Activated naive CD8-positive, alpha-beta T cell (primary cell): ENCODE results near the gene TSC2.

Source experiments
- H3K27ac Mint-ChIP-seq: one replicate; pipeline ENCODE4 v1.8.0; 2021; ENCODE audit warnings: mixed read lengths
- H3K27me3 Mint-ChIP-seq: one replicate; pipeline ENCODE4 v1.8.0; 2021; ENCODE audit warnings: mixed read lengths
- H3K36me3 Mint-ChIP-seq: one replicate; pipeline ENCODE4 v1.8.0; 2021; ENCODE audit warnings: mixed read lengths
- H3K4me1 Mint-ChIP-seq: one replicate; pipeline ENCODE4 v1.8.0; 2021; ENCODE audit warnings: low read depth, mixed read lengths
- H3K4me3 Mint-ChIP-seq: one replicate; pipeline ENCODE4 v1.8.0; 2021; ENCODE audit warnings: mild to moderate bottlenecking, mixed read lengths
- H3K9me3 Mint-ChIP-seq: one replicate; pipeline ENCODE4 v1.8.0; 2021; ENCODE audit warnings: low read depth, mixed read lengths

TSC2 gene

DNA sequence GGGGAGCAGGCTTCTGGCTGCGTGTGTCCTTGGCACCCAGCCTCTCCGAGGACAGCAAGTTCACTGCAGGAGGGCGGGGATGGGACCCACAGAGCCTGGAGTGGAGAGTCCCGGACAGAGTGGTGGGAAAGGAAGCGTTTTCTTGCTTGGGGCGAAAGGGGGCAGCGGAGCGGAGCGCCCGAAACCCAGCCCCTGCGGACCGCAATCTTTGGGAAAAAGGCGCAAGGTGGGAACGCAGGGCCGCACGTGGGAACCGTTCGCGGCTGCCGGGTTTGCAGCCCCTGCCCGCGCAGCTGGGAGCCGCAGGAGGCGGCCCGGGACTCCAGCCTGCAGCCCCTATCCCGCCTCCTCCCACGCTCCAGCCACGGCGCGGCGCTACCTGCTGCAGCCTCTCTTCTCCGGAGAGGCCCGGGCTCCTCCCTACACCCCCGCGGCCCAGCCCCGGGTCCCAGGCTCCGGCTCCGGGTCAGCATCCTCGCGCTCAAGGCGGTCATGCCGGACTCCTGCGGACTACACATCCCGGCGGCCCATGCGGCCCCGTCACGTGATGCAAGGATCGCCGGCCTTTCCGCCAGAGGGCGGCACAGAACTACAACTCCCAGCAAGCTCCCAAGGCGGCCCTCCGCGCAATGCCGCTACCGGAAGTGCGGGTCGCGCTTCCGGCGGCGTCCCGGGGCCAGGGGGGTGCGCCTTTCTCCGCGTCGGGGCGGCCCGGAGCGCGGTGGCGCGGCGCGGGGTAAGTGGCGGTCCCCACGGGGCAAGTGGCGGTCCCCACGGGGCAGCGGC, at the start of gene TSC2, which contains the start of gene NTHL1:
Gene TSC2, plus strand, starts transcription at position 656 of the 786 bp plus-strand sequence. CDS start 631 bp downstream, outside the sequence.
Gene NTHL1, minus strand, starts transcription at position 505 of the 786 bp plus-strand sequence. Its CDS starts 11 bp downstream, at position 494.
- no peaks in the 10 kb centered on the region for H3K9me3 Mint-ChIP-seq
- H3K4me3 Mint-ChIP-seq = peak within 1 kb of the TSS; percentile 92
- H3K27ac Mint-ChIP-seq = peak within 1 kb of the TSS; percentile 70
- no peaks in the 10 kb centered on the region for H3K36me3 Mint-ChIP-seq
- peaks cover 12% of the 10 kb centered on the region for H3K4me1 Mint-ChIP-seq
- no peaks in the 10 kb centered on the region for H3K27me3 Mint-ChIP-seq

DNA sequence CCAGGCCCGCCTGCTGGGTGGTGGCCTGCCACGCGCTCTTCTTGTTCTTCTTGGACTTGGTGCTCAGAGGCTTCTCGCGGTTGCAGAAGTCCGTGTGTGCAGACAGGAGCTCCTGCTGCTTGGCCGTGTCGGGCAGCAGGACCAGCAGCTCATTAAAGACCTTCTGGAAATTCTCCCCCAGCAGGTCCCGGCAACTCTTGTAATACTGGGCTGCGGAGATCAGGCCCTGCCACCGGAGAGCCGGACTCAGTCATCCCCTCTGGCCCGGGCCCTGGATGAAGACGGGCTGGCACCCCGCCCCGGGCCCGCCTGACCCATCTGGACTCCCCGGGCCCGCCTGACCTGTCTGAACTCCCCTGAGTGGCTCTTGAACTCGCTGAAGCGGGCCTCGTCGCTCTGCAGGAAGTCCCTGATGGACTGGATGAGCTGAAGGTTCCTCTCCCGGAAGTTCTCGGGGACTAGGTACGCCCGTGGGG, 49.4 kb upstream of the TSC2 start:
- Mint-ChIP-seq H3K4me3 (no peak overlapping the region), H3K27ac (no peak overlapping the region)

DNA sequence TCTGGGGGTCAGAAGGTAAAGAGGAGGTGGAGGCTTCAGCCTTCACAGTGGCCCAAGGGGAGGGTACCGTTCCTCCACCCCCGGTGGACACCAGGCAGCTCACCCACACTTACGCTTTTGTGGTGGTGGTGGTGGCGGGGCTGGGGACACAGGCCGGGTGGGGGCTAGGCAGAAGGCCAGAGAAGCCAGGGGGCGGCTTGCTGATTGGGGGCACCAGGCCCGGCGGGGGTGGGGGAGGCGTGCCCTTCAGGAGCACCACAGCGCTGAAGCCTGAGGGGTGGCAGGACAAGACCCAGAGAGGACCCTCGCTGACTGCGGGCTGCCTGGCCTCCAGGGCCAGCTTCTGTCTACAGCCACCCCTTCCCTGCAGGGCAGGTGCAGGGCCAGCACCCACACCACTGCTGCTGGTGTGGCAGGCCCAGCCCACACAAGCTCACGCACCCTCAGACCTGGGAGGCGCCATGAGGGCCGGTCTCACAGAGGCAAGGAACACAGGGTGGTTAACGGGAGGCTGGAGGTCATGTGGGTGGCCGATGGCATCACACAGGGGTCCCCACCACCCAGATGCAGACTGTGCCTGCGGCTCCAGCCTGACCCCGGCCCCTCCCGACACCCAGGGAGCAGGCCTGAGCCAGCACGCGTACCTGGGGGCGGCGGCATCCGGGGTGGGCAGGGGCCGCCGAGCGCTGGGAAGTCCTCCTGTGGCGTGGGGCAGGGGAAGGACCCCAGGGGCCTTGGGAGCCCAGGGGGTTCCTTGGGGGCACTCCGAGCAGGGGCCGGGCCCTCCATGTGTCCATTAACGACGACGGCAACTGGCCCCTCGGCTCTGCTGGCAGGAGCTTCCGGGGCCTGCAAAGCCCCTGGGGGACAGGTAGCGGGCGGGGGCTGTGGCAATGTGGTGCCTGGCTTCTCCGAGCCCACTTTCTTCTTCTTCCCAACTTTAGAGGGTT, 48.7 kb upstream of the TSC2 start:
- H3K9me3 Mint-ChIP-seq = no peaks in the 10 kb centered on the region
- H3K27me3 Mint-ChIP-seq = no peaks in the 10 kb centered on the region
- no peak overlapping the region for H3K27ac Mint-ChIP-seq
- H3K4me1 Mint-ChIP-seq = peaks cover 4% of the 10 kb centered on the region
- no peak overlapping the region for H3K4me3 Mint-ChIP-seq
- peaks cover 4% of the 10 kb centered on the region for H3K36me3 Mint-ChIP-seq

More for the DNA sequence above, 49.4 kb upstream of the TSC2 start:
- Mint-ChIP-seq H3K27me3 (no peaks in the 10 kb centered on the region), H3K4me1 (peaks cover 8% of the 10 kb centered on the region), H3K9me3 (no peaks in the 10 kb centered on the region), H3K36me3 (peaks cover 4% of the 10 kb centered on the region)

DNA sequence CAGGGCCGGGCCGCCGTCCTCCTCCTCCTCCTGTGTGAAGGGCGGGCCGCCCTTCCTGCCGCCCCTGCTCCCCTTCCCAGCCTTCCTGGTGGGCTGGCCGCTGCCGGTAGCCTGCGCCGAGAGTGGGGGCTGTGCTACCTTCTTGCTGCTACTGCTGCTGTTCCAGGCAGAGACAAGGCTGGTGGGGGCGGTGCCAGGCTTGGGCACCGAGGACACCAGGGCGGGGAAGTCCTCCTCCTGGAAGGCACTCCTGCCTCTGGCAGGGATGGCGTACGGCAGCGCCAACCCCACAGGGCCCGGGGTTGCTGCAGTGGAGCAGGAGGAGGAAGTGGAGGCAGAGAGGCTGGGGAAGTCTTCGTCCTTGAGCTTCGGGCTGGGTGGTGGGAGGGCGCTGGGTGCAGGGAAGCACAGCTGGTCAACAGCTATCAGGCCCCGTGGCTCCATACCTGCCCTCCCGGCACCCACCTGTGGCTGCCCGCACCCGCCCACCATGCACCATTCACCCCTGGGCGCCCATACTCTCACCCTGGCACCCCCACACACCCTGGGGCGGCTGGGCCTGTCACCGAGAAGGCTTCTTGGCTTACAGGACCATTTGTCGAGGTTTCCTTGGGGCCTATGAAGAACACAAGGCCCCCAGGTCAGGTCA, 47.8 kb upstream of the TSC2 start:
- Mint-ChIP-seq H3K4me1 (peaks cover 7% of the 10 kb centered on the region), H3K27ac (no peak overlapping the region), H3K27me3 (no peaks in the 10 kb centered on the region), H3K4me3 (no peak overlapping the region), H3K9me3 (no peaks in the 10 kb centered on the region), H3K36me3 (peaks cover 4% of the 10 kb centered on the region)

DNA sequence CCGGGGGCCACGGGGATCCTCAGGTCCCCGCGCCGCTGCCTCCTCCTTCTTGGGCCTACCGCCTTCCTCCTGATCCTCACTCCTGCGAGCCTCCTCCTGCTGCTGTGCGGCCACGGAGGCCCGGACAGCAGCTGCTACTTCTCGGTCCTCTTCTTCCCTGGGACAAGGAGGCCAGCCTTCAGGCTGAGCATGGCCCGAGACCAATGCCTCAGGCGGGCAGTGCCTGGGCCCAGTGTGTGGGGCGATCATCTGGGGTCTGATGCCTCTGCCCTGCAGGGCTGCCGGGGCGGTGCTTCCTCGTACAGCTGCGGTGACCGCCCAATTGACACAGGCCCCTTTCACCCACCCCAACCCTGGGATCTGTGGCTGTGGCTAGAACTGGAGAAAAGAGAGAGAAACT, 46.8 kb upstream of the TSC2 start:
- H3K27me3 Mint-ChIP-seq = no peaks in the 10 kb centered on the region
- H3K9me3 Mint-ChIP-seq = no peaks in the 10 kb centered on the region
- peaks cover 13% of the 10 kb centered on the region for H3K4me1 Mint-ChIP-seq
- H3K4me3 Mint-ChIP-seq = no peak overlapping the region
- peaks cover 4% of the 10 kb centered on the region for H3K36me3 Mint-ChIP-seq
- H3K27ac Mint-ChIP-seq = no peak overlapping the region

DNA sequence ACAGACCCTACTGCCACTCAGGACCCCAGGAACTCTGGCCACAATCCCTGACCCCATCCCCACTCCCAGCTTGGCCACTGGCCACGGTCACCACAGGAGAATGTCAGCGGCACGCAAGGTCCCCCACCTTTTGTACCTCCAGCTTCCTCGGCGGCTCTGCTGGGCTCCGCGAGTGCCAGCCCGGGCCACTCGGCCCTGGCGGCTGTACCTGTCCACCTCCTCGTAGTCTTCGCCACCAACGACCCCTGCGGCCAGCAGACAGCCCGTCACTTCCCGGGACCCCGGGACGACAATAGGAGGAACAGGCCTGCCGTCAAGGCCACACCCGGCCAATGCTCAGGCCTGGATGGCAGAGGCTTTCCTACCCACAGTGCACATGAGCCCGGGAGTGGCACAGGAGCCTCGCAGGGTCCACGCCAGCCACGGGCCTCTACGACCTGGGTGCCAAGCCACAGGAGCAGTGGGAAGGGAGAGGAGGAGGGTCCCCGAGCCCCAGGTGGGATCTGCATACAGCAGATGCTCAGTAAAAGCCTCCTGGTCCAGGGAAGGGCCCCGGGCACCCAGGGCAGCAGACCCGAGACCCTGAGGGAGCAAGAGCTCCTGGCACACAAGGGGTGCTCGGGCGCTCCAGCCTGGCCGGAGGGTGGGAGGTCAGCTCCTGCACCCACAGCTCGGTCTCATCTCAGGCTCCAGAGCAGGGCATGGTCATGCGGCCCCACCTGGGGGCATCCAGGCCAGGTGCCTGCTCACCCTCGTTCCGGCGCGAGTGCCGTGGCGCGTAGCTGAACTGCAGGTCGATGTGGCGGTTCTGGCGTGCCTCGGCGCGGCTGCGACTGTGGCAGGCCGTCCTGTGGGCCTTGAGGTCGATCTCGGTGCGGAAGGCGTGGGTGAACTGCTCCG, 46.1 kb upstream of the TSC2 start:
- no peak overlapping the region for H3K4me3 Mint-ChIP-seq
- no peaks in the 10 kb centered on the region for H3K9me3 Mint-ChIP-seq
- H3K27ac Mint-ChIP-seq = no peak overlapping the region
- peaks cover 16% of the 10 kb centered on the region for H3K4me1 Mint-ChIP-seq
- peaks cover 4% of the 10 kb centered on the region for H3K36me3 Mint-ChIP-seq
- H3K27me3 Mint-ChIP-seq = no peaks in the 10 kb centered on the region

DNA sequence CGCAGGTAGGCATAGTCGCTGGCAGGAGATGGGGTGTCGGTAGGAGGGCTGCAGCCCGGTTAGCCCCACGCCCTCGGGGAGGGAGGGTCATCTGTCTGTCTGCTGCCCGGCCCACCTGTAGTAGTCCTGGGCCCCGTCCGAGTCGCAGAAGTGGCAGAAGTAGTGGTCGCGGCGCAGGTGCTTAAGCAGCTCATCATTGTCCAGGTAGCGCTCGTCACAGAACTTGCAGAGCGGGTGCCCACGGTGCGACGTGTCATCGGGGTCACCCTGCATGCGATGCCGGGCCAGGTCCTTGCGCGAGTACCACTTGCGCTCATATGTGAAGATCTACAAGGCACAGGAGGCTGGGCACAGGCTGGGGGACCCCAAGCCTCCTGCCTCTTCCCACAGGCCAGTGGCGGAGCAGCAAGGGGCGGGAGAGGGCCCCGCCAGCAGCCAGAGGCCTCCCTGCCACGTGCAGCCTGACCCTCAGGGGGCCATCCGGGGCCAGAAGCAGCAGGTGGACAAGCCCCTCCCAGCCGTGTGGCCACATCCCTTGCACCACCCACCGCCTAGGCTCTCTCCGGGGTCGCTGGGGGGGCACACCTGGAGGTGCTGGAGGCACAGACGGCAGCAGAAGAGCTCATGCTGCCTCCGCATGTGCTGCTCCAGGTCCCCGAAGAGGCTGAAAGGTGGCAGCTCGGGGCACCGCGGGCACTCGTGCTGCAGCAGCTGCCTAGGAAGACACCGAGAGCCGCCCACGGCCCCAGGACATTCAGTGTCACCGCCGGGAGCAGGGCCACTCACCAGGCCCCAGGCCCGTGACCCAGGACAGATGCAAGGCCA, 45.2 kb upstream of the TSC2 start:
- Mint-ChIP-seq H3K9me3 (no peaks in the 10 kb centered on the region), H3K36me3 (peaks cover 2% of the 10 kb centered on the region), H3K27me3 (no peaks in the 10 kb centered on the region), H3K4me1 (peaks cover 22% of the 10 kb centered on the region), H3K4me3 (no peak overlapping the region), H3K27ac (no peak overlapping the region)

DNA sequence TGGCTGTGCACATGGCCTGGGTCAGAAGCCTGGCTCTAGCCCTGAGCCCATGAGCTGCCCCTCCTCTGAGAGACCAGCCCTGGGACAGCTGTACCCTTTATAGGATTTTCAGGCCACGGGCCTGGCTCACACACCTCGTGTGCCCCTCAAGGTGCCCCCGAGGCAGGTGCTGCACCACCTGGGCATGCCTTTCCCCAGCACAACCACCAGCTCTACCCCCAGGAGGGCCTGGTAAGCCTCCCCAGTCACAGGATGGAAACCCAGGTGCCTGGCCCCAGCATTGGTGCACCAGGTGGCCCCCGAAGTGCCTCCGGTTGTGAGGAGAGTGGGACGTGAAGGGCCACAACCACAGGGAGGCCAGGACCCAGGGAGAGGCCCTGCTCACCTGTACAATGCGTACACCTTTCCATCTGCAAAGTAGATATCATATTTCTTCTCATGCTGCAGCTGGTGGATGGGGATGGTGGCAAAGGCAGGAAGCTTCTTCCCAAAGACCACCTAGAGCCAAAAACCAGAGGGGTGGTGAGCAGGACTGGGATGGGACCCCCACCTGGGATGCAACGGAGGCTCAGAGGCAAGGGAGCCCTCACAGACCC, 44.5 kb upstream of the TSC2 start:
- peaks cover 3% of the 10 kb centered on the region for H3K36me3 Mint-ChIP-seq
- H3K27ac Mint-ChIP-seq = no peak overlapping the region
- no peaks in the 10 kb centered on the region for H3K9me3 Mint-ChIP-seq
- no peak overlapping the region for H3K4me3 Mint-ChIP-seq
- peaks cover 28% of the 10 kb centered on the region for H3K4me1 Mint-ChIP-seq
- H3K27me3 Mint-ChIP-seq = no peaks in the 10 kb centered on the region

DNA sequence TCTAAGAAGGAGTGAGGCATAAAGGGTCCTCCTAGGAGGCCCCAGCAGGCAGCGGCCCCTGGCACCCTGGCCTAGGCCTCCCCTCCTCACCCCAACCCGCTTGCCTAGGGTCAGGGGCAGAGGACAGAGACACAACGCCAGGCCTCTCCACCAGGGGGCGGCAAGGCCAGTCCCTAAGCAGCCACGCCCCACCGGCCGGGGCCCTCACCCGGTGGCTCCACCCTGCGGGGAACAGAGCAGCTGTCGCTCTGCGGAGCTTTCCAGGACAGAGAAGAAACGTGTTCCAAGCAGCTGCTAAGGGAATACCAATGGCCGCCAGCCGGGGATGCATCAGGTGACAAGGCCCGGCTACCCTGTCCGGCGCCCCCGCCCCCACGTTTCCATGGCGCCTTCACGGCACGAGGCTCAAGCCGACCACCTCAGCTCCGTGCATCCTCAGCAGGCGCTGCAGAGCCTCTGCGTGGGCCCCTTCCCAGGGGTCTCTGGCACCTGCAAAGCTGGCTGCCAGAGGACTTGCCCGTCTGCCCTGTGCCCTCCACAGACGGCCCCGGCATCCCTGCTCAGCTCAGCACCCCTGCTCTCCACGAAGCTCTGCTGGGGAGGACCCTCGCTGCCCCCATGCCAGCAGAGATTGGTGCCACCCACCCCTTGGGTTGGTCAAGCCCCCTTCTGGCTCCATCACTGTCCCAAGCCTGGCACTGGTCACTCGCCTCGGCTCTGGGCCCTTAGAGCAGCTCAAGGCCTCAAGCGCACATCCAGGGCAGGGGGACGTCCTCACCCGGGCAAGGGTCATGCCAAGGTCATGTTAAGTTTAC, 43.8 kb upstream of the TSC2 start:
- no peaks in the 10 kb centered on the region for H3K27me3 Mint-ChIP-seq
- H3K27ac Mint-ChIP-seq = no peak overlapping the region
- no peaks in the 10 kb centered on the region for H3K9me3 Mint-ChIP-seq
- H3K36me3 Mint-ChIP-seq = peaks cover 5% of the 10 kb centered on the region
- H3K4me3 Mint-ChIP-seq = no peak overlapping the region
- peaks cover 35% of the 10 kb centered on the region for H3K4me1 Mint-ChIP-seq

DNA sequence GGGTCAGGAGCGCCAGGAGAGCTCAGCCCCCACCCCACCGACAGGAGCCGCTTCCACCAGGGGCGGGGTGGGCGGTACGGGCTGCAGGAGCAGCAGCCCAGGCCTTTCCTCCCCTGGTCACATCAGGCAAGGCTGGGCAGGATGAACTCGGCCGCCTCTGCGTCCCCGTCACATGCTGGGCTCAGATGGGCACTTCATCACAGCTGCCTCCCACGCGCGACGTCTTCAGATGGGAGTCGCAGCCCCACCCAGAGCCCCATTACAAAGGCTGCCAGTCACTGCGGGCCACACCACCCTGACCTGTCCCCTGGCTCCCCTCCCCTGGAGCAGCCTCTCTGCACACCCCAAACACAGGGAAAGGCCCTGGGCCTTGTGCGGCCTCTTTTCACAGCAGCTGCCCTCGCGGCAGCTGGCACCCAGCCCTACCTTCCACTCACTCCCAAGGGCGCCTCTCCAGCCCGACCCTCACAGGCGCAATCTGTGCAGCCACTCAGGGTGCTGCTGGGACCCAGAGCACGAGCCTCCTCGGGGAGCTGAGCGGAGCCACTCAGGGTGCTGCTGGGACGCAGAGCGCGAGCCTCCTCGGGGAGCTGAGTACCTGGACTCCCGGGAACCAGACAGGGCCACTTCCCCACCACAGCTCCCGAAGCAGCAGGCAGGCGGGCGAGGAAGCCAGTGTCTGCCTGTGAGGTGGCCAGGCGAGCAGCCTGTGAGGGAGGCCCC, 42.8 kb upstream of the TSC2 start:
- Mint-ChIP-seq H3K27ac (no peak overlapping the region), H3K4me1 (peaks cover 35% of the 10 kb centered on the region), H3K4me3 (no peak overlapping the region)

DNA sequence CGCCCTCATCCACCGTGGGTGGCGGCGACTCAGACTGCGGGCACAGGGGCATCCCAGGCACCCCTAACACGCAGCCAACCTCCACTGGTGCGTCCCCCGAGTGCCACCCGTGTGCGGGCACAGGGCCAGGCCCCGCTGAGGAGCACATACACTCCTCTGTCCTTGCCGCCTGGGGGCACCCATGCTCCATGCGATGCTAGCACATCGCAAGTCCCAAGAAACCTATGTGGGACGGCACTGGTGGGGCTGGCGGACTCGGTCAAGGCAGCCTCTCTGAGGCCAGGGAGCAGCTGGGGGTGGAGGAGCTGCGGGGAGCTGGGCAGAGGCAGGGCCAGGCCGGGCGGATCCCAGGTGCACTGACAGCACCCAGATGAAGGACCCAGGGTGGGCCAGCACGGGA, 42.1 kb upstream of the TSC2 start:
- no peaks in the 10 kb centered on the region for H3K27me3 Mint-ChIP-seq
- peaks cover 40% of the 10 kb centered on the region for H3K4me1 Mint-ChIP-seq
- H3K27ac Mint-ChIP-seq = no peak overlapping the region
- H3K4me3 Mint-ChIP-seq = peak overlapping the region; percentile 63
- H3K36me3 Mint-ChIP-seq = peaks cover 5% of the 10 kb centered on the region
- H3K9me3 Mint-ChIP-seq = no peaks in the 10 kb centered on the region

More for the DNA sequence above, 42.8 kb upstream of the TSC2 start:
- H3K27me3 Mint-ChIP-seq = no peaks in the 10 kb centered on the region
- no peaks in the 10 kb centered on the region for H3K9me3 Mint-ChIP-seq
- peaks cover 5% of the 10 kb centered on the region for H3K36me3 Mint-ChIP-seq

DNA sequence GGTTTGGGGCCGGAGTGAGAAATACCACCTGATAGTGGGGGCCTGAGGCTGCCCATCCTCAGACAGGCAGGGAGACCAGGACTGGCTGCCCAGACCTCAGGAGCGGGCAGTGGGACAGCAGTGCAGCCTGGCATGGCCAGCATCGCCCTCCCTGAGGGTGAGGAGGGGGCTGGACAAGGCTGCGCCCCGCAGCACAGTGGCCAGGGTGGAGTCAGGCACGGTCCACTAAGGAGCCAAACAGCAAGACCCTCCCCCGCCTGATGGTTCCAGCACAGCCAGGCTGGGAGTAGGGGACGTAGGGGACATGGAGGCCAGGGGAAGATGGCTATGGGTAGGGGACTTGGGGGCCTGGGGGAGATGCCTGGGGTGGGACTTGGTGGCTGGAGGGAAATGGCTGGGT, 41.5 kb upstream of the TSC2 start:
- Mint-ChIP-seq H3K4me1 (peaks cover 40% of the 10 kb centered on the region), H3K4me3 (peak overlapping the region; percentile 67), H3K27ac (no peak overlapping the region), H3K27me3 (no peaks in the 10 kb centered on the region), H3K9me3 (no peaks in the 10 kb centered on the region), H3K36me3 (peaks cover 5% of the 10 kb centered on the region)
